SH-SY5Y (cell line): Measurements from ENCODE around the gene OGFR.

Source experiments
- GATA2 ChIP-seq: IDR thresholded peaks from 2 replicates; pipeline ENCODE4 v1.6.1; 2011; ENCODE audit warnings: mild to moderate bottlenecking, low read depth, low read length
- GATA3 ChIP-seq: IDR thresholded peaks from 2 replicates; pipeline ENCODE4 v1.6.1; 2011; ENCODE audit warnings: low read depth, mild to moderate bottlenecking, low read length, moderate library complexity

GRCh38 chr20:62858058-62858830 lies 53.6 kb downstream of the OGFR start:
- TF ChIP-seq GATA2 = no peak
- no peak for TF ChIP-seq GATA3
